ENCODE results near the gene FZD4.
A peak's percentile ranks its signal among the peaks of the same experiment; 100 is the strongest.

Gene FZD4

DNA sequence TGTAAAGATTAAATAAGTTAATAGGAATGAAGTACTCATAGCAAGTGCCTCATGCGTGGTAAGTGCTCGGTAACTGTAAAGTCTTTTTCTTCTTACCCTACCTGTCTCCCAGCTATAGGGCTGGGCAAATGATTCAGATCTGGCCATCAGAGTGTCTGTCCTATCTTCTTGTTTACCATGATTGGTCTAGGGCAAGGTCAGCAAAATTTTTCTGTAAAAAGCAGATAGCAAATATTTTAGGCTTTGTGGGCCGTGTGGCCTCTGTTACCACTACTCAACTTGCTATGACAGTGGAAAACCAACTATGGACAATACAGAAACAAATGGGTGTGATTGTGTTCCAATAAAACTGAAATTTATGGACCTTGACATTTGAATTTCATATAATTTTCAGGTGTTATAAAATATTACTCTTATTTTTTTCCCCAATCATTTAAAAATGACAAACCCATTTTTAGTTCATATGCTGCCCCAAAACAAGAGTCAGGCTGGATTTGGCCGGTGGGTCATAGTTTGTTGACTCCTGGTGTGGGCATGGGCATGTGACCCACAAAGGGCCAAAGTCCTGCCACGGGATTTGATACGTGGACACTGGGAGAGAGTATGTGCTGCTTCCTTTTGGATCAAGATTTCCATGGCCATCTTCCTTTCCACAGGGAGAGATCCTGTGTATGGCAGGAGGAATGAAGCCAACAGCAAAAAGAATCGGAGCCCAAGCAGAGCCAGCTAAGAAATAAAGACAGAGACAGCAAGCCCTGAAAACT is 26.8 kb upstream of the FZD4 start:
- no peak for TF ChIP-seq ZFX (IDR thresholded peaks at IDR 0.05)
- TF ChIP-seq, protein P1, sequence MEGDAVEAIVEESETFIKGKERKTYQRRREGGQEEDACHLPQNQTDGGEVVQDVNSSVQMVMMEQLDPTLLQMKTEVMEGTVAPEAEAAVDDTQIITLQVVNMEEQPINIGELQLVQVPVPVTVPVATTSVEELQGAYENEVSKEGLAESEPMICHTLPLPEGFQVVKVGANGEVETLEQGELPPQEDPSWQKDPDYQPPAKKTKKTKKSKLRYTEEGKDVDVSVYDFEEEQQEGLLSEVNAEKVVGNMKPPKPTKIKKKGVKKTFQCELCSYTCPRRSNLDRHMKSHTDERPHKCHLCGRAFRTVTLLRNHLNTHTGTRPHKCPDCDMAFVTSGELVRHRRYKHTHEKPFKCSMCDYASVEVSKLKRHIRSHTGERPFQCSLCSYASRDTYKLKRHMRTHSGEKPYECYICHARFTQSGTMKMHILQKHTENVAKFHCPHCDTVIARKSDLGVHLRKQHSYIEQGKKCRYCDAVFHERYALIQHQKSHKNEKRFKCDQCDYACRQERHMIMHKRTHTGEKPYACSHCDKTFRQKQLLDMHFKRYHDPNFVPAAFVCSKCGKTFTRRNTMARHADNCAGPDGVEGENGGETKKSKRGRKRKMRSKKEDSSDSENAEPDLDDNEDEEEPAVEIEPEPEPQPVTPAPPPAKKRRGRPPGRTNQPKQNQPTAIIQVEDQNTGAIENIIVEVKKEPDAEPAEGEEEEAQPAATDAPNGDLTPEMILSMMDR (conservative IDR thresholded peaks at IDR 0.05), result no peak
- H3K27ac ChIP-seq, result no peak overlapping the region

DNA sequence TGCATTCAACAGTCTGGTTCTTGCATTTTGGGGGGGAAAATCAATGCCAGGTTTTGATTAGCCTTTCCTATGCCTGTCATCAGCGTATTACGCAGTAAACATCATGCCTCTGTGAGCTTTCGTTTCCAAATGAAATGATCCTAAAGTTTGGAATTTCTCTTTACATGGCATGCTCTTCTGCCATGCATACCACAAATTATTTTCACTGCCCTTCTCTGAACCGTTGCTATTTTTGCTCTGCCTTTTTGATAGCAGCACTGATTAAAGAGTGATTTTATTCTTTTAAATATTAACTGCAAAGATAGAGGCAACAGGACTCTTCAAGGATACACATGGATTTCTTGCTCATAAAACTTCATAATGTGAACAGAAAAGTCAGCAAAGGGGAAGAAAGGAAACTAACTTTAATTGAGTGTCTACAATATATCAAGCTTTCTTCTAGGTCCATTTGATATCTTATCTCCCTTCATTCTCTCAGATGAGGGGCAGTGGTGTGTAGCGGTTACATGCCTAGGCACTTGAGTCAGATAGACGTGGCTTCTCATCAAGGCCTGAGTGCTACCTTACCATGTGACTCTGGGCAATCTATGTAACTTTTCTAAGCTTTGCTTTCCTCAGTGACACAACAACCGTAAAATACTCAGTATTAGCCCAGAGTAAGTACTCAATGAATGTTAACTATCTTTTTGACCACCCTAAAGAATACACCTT is 25.0 kb upstream of the FZD4 start:
- TF ChIP-seq, protein P1 (conservative IDR thresholded peaks at IDR 0.05), result no peak
- no peak for TF ChIP-seq ZFX (IDR thresholded peaks at IDR 0.05)
- no peak overlapping the region for H3K27ac ChIP-seq

DNA sequence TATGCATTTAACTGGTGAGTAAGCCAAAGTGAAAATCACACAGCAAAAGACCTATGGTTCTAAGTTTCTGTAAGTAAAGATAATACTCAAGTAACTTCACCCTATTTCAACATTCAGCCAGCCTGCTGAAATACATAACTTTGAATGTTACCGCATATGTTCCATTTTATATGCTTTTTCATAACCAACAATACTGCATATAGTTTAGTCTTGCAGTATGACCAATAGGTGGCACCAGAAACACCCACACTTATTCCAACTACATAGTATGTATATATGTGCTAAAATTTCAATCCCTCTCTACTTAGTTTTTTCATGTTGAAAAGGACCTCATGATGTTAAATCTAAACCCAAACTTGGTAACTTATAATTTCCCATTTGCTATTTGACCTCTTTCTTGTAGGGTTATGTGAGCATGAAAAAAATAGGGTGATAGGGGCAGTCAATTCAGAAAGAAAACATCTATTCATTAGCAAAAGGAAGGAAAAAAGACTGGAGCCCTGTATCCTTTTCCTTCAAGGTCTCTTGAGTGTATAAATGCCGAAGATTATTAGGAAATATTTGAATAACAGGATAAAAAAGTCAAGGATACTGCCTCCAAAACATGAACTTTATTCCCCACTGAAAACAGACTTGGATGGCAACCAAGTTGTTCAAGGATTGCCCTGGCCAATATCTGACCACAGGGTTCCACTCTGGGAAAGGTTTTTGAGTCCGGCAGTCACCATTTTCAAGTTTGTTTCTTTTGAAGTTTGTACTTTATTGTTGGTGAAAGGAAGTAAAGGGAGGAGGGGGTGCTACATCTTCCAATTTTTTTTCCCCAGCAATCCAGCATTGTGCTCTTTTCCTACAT is 23.8 kb upstream of the FZD4 start:
- TF ChIP-seq ZFX (IDR thresholded peaks at IDR 0.05), result no peak
- TF ChIP-seq, protein P1 (conservative IDR thresholded peaks at IDR 0.05), result peak; percentile 92
- no peak overlapping the region for H3K27ac ChIP-seq

DNA sequence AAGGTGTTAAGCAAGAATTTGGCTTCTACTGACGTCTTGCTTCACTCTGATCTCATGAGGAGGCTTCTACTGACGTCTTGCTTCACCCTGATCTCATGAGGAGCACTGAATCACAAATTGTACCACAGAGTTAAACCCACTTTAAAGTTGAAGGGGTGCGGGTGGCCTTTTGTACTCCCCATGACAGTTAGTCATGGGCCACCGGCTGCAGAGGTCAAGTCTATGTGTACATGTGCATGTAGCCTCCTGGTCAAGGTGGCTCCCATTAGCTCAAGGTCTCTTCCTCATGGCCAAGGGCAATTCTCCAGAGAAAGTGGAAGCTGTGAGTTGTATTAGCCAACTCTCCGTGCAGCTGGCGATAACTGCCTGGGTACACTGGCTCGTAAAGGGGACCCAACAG is 23.1 kb upstream of the FZD4 start:
- H3K27ac ChIP-seq, result no peak overlapping the region
- TF ChIP-seq, protein P1 (conservative IDR thresholded peaks at IDR 0.05), result no peak
- TF ChIP-seq ZFX (IDR thresholded peaks at IDR 0.05), result no peak

DNA sequence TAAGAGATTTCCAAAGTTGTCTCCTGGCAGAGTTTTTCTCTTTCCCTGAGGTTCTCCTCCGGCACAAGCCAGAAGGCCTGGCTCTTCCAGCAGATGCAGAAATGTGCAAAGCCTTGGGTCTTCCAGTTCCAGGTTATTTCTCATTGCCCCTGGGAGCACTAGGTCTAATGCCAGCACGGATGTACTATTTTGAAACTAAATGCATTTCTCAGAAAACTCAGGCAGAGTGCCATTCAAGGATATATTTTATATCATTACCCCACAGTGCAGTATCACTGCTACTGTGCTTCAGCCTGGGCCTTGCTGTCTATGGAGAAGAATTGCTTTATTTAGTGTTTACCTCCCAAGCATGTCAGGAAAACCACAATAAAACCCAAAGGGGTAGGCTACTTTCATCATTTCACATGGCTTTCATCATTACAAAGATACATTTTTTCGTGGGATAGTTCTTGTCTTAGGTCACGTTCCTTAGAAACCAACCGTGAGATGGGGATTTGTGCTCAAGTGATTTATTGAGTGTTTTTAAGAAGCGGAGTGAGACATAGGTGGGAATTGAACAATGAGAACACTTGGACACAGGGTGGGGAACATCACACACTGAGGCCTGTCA is 22.4 kb upstream of the FZD4 start:
- TF ChIP-seq, protein P1 (conservative IDR thresholded peaks at IDR 0.05), result no peak
- TF ChIP-seq ZFX (IDR thresholded peaks at IDR 0.05), result no peak
- H3K27ac ChIP-seq, result no peak overlapping the region

DNA sequence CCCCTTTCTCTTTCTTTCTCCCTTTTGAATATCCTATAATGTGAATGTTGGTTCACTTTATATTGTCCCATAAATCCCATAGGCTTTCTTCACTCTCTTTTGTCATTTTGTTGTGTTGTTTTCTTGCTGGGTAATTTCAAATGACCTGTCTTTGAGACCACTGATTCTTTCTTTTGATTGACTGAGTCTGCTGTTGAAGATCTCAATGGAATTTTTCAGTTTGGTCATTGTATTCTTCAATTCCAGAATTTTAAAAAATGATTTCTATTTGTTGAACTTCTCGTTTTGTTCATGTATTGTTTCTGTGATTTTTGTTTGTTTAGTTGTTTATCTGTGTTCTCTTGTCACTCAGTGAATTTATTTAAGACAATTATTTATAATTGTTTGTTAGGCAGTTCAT is 17.5 kb upstream of the FZD4 start:
- TF ChIP-seq, protein P1 (conservative IDR thresholded peaks at IDR 0.05), result no peak
- TF ChIP-seq ZFX (IDR thresholded peaks at IDR 0.05), result no peak

More for the DNA sequence above, 17.5 kb upstream of the FZD4 start:
- H3K27ac ChIP-seq, result no peak overlapping the region
